ENCODE data around the gene USF2. TPM values are rescaled to one million over a fixed set of nuclear protein-coding genes. Genes with fewer than 3 reads are reported as not detected.

USF2 gene
- total RNA-seq, 1 donor from 2014 or later = 142 TPM

GRCh38 chr19:35287713-35288112, 19.0 kb downstream of the USF2 start:
- H3K4me1 Mint-ChIP-seq (ENCODE audit: low read depth) = no peaks in the 10 kb centered on the region
- no peak overlapping the region for H3K4me3 Mint-ChIP-seq (ENCODE audit: low read depth)
- no peak for DNase-seq (ENCODE audit: low spot score)
- H3K27ac Mint-ChIP-seq = no peak overlapping the region
- H3K27me3 Mint-ChIP-seq (ENCODE audit: low read depth) = peaks cover 4% of the 10 kb centered on the region
- H3K9me3 Mint-ChIP-seq = no peaks in the 10 kb centered on the region
- no peaks in the 10 kb centered on the region for H3K36me3 Mint-ChIP-seq (ENCODE audit: low read depth)
- intact Hi-C loops (cut with micrococcal nuclease) = no loop called here

GRCh38 chr19:35288331-35288730, 19.6 kb downstream of the USF2 start:
- Mint-ChIP-seq H3K27ac (no peak overlapping the region), H3K27me3 (ENCODE audit: low read depth) (peaks cover 4% of the 10 kb centered on the region), H3K36me3 (ENCODE audit: low read depth) (no peaks in the 10 kb centered on the region), H3K4me1 (ENCODE audit: low read depth) (no peaks in the 10 kb centered on the region), H3K4me3 (ENCODE audit: low read depth) (no peak overlapping the region), H3K9me3 (no peaks in the 10 kb centered on the region)
- intact Hi-C loops (cut with micrococcal nuclease) = no loop called here
- no peak for DNase-seq (ENCODE audit: low spot score)

GRCh38 chr19:35288906-35289305, 20.1 kb downstream of the USF2 start:
- Mint-ChIP-seq H3K4me1 (ENCODE audit: low read depth) (no peaks in the 10 kb centered on the region), H3K36me3 (ENCODE audit: low read depth) (no peaks in the 10 kb centered on the region), H3K9me3 (no peaks in the 10 kb centered on the region), H3K4me3 (ENCODE audit: low read depth) (no peak overlapping the region), H3K27me3 (ENCODE audit: low read depth) (peaks cover 4% of the 10 kb centered on the region), H3K27ac (no peak overlapping the region)
- no peak for DNase-seq (ENCODE audit: low spot score)
- intact Hi-C loops (cut with micrococcal nuclease) = no loop called here

- H3K27me3 Mint-ChIP-seq (ENCODE audit: low read depth) = peaks cover 2% of the 10 kb centered on the region
- intact Hi-C loops (cut with micrococcal nuclease) = no loop called here
- no peaks in the 10 kb centered on the region for H3K4me1 Mint-ChIP-seq (ENCODE audit: low read depth)
- H3K27ac Mint-ChIP-seq = no peak overlapping the region
- no peaks in the 10 kb centered on the region for H3K9me3 Mint-ChIP-seq
- no peak for DNase-seq (ENCODE audit: low spot score)
- H3K4me3 Mint-ChIP-seq (ENCODE audit: low read depth) = no peak overlapping the region
- H3K36me3 Mint-ChIP-seq (ENCODE audit: low read depth) = no peaks in the 10 kb centered on the region
These were observed 21.8 kb downstream of the USF2 start for GRCh38 chr19:35290381-35291127.

- no peak overlapping the region for H3K27ac Mint-ChIP-seq
- H3K36me3 Mint-ChIP-seq (ENCODE audit: low read depth) = no peaks in the 10 kb centered on the region
- H3K4me1 Mint-ChIP-seq (ENCODE audit: low read depth) = no peaks in the 10 kb centered on the region
- H3K27me3 Mint-ChIP-seq (ENCODE audit: low read depth) = peaks cover 2% of the 10 kb centered on the region
- DNase-seq (ENCODE audit: low spot score) = no peak
- no peaks in the 10 kb centered on the region for H3K9me3 Mint-ChIP-seq
- intact Hi-C loops (cut with micrococcal nuclease) = no loop called here
- H3K4me3 Mint-ChIP-seq (ENCODE audit: low read depth) = no peak overlapping the region
These were observed 22.5 kb downstream of the USF2 start for GRCh38 chr19:35291259-35291658.

GRCh38 chr19:35291916-35292315, 23.2 kb downstream of the USF2 start, which contains the start of gene MAG:
Gene MAG, plus strand, starts transcription at chr19:35292161. Its CDS starts 3,248 bp downstream, at chr19:35295409.
- no peak for DNase-seq (ENCODE audit: low spot score)
- Mint-ChIP-seq H3K36me3 (ENCODE audit: low read depth) (no peaks in the 10 kb centered on the region), H3K27ac (no peak within 1 kb of the TSS), H3K4me3 (ENCODE audit: low read depth) (no peak within 1 kb of the TSS), H3K9me3 (no peaks in the 10 kb centered on the region), H3K27me3 (ENCODE audit: low read depth) (peaks cover 2% of the 10 kb centered on the region), H3K4me1 (ENCODE audit: low read depth) (no peaks in the 10 kb centered on the region)
- intact Hi-C loops (cut with micrococcal nuclease) = no loop called here

- H3K4me3 Mint-ChIP-seq (ENCODE audit: low read depth) = no peak overlapping the region
- peaks cover 2% of the 10 kb centered on the region for H3K27me3 Mint-ChIP-seq (ENCODE audit: low read depth)
- no peaks in the 10 kb centered on the region for H3K36me3 Mint-ChIP-seq (ENCODE audit: low read depth)
- no peaks in the 10 kb centered on the region for H3K9me3 Mint-ChIP-seq
- intact Hi-C loops (cut with micrococcal nuclease) = no loop called here
- no peak overlapping the region for H3K27ac Mint-ChIP-seq
- H3K4me1 Mint-ChIP-seq (ENCODE audit: low read depth) = no peaks in the 10 kb centered on the region
- DNase-seq (ENCODE audit: low spot score) = no peak
These were observed 23.9 kb downstream of the USF2 start for GRCh38 chr19:35292421-35293362.

- Mint-ChIP-seq H3K4me3 (ENCODE audit: low read depth) (no peak overlapping the region), H3K4me1 (ENCODE audit: low read depth) (no peaks in the 10 kb centered on the region), H3K9me3 (no peaks in the 10 kb centered on the region), H3K27me3 (ENCODE audit: low read depth) (peaks cover 2% of the 10 kb centered on the region), H3K27ac (no peak overlapping the region), H3K36me3 (ENCODE audit: low read depth) (no peaks in the 10 kb centered on the region)
- no peak for DNase-seq (ENCODE audit: low spot score)
- intact Hi-C loops (cut with micrococcal nuclease) = no loop called here
These were observed 24.6 kb downstream of the USF2 start for GRCh38 chr19:35293363-35293739.

GRCh38 chr19:35293808-35294207, 25.0 kb downstream of the USF2 start:
- Mint-ChIP-seq H3K27me3 (ENCODE audit: low read depth) (peaks cover 2% of the 10 kb centered on the region), H3K27ac (no peak overlapping the region), H3K9me3 (no peaks in the 10 kb centered on the region), H3K4me1 (ENCODE audit: low read depth) (no peaks in the 10 kb centered on the region), H3K4me3 (ENCODE audit: low read depth) (no peak overlapping the region), H3K36me3 (ENCODE audit: low read depth) (no peaks in the 10 kb centered on the region)
- DNase-seq (ENCODE audit: low spot score) = no peak
- intact Hi-C loops (cut with micrococcal nuclease) = no loop called here

GRCh38 chr19:35294328-35294727, 25.6 kb downstream of the USF2 start:
- peaks cover 2% of the 10 kb centered on the region for H3K27me3 Mint-ChIP-seq (ENCODE audit: low read depth)

GRCh38 chr19:35294859-35295791, 26.4 kb downstream of the USF2 start:
- no peak overlapping the region for H3K27ac Mint-ChIP-seq
- no peaks in the 10 kb centered on the region for H3K36me3 Mint-ChIP-seq (ENCODE audit: low read depth)
- H3K9me3 Mint-ChIP-seq = no peaks in the 10 kb centered on the region
- H3K27me3 Mint-ChIP-seq (ENCODE audit: low read depth) = peaks cover 2% of the 10 kb centered on the region
- H3K4me1 Mint-ChIP-seq (ENCODE audit: low read depth) = no peaks in the 10 kb centered on the region
- no peak overlapping the region for H3K4me3 Mint-ChIP-seq (ENCODE audit: low read depth)
- intact Hi-C loops (cut with micrococcal nuclease) = no loop called here
- no peak for DNase-seq (ENCODE audit: low spot score)

More at GRCh38 chr19:35294328-35294727, 25.6 kb downstream of the USF2 start:
- H3K9me3 Mint-ChIP-seq = no peaks in the 10 kb centered on the region
- intact Hi-C loops (cut with micrococcal nuclease) = no loop called here
- no peak for DNase-seq (ENCODE audit: low spot score)
- no peak overlapping the region for H3K27ac Mint-ChIP-seq
- no peaks in the 10 kb centered on the region for H3K4me1 Mint-ChIP-seq (ENCODE audit: low read depth)
- H3K4me3 Mint-ChIP-seq (ENCODE audit: low read depth) = no peak overlapping the region
- no peaks in the 10 kb centered on the region for H3K36me3 Mint-ChIP-seq (ENCODE audit: low read depth)

- no peaks in the 10 kb centered on the region for H3K36me3 Mint-ChIP-seq (ENCODE audit: low read depth)
- H3K4me3 Mint-ChIP-seq (ENCODE audit: low read depth) = no peak overlapping the region
- H3K27ac Mint-ChIP-seq = no peak overlapping the region
- peaks cover 2% of the 10 kb centered on the region for H3K27me3 Mint-ChIP-seq (ENCODE audit: low read depth)
- no peaks in the 10 kb centered on the region for H3K9me3 Mint-ChIP-seq
- H3K4me1 Mint-ChIP-seq (ENCODE audit: low read depth) = no peaks in the 10 kb centered on the region
- intact Hi-C loops (cut with micrococcal nuclease) = no loop called here
- no peak for DNase-seq (ENCODE audit: low spot score)
These were observed 27.2 kb downstream of the USF2 start for GRCh38 chr19:35295792-35296462.
